ENCODE results near the gene PPP2R2D. TPM values are rescaled to one million over a fixed set of nuclear protein-coding genes. Genes with fewer than 3 reads are reported as not detected.

PPP2R2D gene
- total RNA-seq, 5 donors from 2014 or later (not counting 1 experiment from before 2014, with no cell fraction given) = 37.3 to 45.0 (median 43.0) TPM

GRCh38 chr10:131970946-131971345 is 70.1 kb downstream of the PPP2R2D start:
- H3K4me1 Mint-ChIP-seq = peaks cover 55 to 68% (median 59%) of the 10 kb centered on the region in 3 donors
- CTCF ChIA-PET = no interaction called here
- no peak overlapping the region for H3K4me3 ChIP-seq (ENCODE audit: control insufficient read depth in 1 of 2, extremely low read depth in 1 of 2, low read length in 1 of 2)
- H3K9me3 Mint-ChIP-seq = no peaks in the 10 kb centered on the region
- POLR2A ChIA-PET = no interaction called here
- DNase-seq = no peak
- H3K27ac Mint-ChIP-seq = peak overlapping the region; percentile 74 to 95
- H3K36me3 Mint-ChIP-seq = peaks cover 25% of the 10 kb centered on the region
- 98% methylated on average over 17 of the region's 18 CpGs for WGBS (ENCODE audit: insufficient coverage)
- H3K27ac ChIP-seq (ENCODE audit: low read length) = no peak overlapping the region
- H3K27me3 Mint-ChIP-seq = no peaks in the 10 kb centered on the region
- peaks cover 27 to 49% of the 10 kb centered on the region in 2 experiments for H3K4me1 ChIP-seq (ENCODE audit: control insufficient read depth in 1 of 2, extremely low read depth in 1 of 2, insufficient read depth in 2 of 2, low read length in 2 of 2)
- ATAC-seq (replicated peaks in 1 of 4) = no peak
- peak overlapping the region in 1 of 3 donors; percentile 44 for H3K4me3 Mint-ChIP-seq
- H3K36me3 ChIP-seq (ENCODE audit: control insufficient read depth in 2 of 2, extremely low read depth in 1 of 2, insufficient read depth in 1 of 2, low read length in 1 of 2) = peaks cover 7 to 48% of the 10 kb centered on the region in 2 donors
- no peaks in the 10 kb centered on the region for H3K9me3 ChIP-seq
- no peaks in the 10 kb centered on the region for H3K27me3 ChIP-seq (replicated peaks in 1 of 2; ENCODE audit: control insufficient read depth in 2 of 2, extremely low read depth in 1 of 2, insufficient read depth in 2 of 2, low read length in 1 of 2)

DNA sequence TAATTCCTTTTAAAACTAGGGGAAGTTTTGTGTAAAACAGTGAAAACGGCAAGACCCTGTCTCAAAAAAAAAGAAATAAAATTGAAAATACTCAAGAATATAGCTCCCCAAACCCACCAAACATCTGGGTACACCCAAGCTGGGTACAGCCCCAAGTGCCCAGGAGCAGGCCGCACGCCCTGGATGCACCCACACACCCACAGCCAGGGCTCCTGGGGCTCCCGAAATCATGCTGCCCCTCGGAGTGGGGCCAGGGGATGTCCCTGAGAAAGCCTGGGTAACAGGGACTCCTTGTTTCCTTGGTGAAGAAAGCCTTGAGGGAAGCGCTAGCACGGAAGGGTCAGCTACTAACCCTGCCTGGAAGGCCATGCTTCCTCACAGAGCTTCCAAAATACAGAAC is 70.8 kb downstream of the PPP2R2D start:
- Histone ChIP-seq H3K4me3 (ENCODE audit: control insufficient read depth in 1 of 2, extremely low read depth in 1 of 2, low read length in 1 of 2) (no peak overlapping the region), H3K9me3 (no peaks in the 10 kb centered on the region), H3K4me1 (ENCODE audit: control insufficient read depth in 1 of 2, extremely low read depth in 1 of 2, insufficient read depth in 2 of 2, low read length in 2 of 2) (peaks cover 30 to 55% of the 10 kb centered on the region in 2 experiments), H3K27me3 (replicated peaks in 1 of 2; ENCODE audit: control insufficient read depth in 2 of 2, extremely low read depth in 1 of 2, insufficient read depth in 2 of 2, low read length in 1 of 2) (no peaks in the 10 kb centered on the region), H3K27ac (ENCODE audit: low read length) (peak overlapping the region; percentile 78), H3K36me3 (ENCODE audit: control insufficient read depth in 2 of 2, extremely low read depth in 1 of 2, insufficient read depth in 1 of 2, low read length in 1 of 2) (peaks cover 7 to 43% of the 10 kb centered on the region in 2 donors)
- ChIA-PET POLR2A (no interaction called here), CTCF (interaction anchor here (0.6 to 1.2 kb wide), 4 partner anchors 42 to 73 kb away, joined by 3 read pairs; no protein-coding TSS in a partner anchor)
- Mint-ChIP-seq H3K27me3 (no peaks in the 10 kb centered on the region), H3K4me3 (peak overlapping the region; percentile 17 to 87 (median 84)), H3K4me1 (peaks cover 61 to 68% (median 62%) of the 10 kb centered on the region in 3 donors), H3K27ac (peak overlapping the region; percentile 95 to 99), H3K36me3 (peaks cover 22% of the 10 kb centered on the region), H3K9me3 (no peaks in the 10 kb centered on the region)
- ATAC-seq (replicated peaks in 1 of 4) (no peak), DNase-seq (no peak)
- 90% methylated on average over 6 of the region's 7 CpGs for WGBS (ENCODE audit: insufficient coverage)

DNA sequence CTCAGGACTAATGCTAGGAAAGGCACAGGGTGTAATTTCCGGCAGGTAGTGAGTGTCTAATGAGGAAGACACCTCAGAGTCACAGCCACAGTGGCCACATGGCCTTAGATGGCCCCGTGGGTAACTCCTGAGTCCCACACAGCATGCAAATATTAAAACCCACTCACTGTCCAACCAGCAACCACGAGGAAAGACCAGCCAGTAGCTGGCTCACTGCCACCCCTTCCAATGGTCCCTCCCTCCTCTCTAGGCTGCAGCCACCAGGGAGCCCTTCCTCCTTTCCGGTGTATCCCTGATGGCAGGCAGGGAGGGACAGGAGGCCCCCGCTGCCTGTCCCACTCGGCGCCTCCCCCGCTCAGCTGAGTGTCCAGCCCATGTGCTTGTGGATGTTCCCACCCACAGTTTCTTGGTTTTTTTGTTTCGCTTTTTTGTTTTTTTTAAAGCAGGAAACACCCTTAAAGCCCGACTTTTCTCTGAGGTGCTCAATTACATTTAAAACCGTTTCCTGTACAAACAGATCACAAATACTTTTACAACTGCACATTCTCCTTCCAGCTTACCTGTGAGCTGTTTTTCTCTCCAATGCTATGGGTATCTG is 71.8 kb downstream of the PPP2R2D start:
- CTCF ChIA-PET = interaction anchor here (0.6 to 1.2 kb wide), 4 partner anchors 50 to 87 kb away, joined by 3 to 5 read pairs (median 4); no protein-coding TSS in a partner anchor
- peaks cover 24% of the 10 kb centered on the region for H3K36me3 Mint-ChIP-seq
- H3K4me1 ChIP-seq (ENCODE audit: control insufficient read depth in 1 of 2, extremely low read depth in 1 of 2, insufficient read depth in 2 of 2, low read length in 2 of 2) = peaks cover 30 to 63% of the 10 kb centered on the region in 2 experiments

DNA sequence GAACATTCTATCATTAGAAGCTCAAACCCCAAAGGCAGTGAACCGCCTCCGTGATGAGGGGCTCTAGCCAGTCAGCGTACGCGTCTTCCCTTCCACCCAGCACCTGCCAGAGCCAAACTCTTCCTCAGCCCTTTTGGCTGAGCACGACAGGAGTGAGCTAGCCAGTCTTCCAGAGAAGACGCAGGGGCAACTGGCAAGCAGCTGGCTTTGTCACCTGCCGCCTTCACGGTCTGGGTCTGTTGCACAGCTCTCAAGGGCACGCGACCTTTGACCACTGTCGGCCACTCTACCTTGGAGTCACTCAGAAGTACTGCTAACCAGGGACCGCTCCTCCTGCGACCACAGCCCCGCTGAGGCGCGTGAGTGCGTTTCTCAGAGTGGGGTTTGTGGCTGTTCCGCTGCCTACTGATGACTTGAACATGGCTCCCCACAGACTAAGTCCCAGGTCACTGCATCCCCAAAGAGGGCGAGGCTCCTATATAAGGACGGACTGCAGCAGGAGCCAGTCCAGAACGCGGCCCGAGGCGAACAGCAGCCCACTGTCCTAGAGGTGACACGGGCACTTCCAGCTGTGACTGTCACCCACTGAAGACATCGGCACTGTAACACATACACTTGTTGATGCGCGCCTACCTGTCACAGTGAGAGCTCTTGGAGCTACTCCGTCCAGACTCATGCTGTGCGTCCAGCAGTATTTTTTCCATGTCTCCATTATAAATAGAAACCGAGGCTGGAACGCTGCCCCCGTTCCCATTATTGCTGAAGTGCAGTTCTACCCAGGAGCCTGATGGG is 72.5 kb downstream of the PPP2R2D start:
- peak overlapping the region; percentile 35 to 48 for H3K4me3 ChIP-seq (ENCODE audit: control insufficient read depth in 1 of 2, extremely low read depth in 1 of 2, low read length in 1 of 2)
- Mint-ChIP-seq H3K27me3 (no peaks in the 10 kb centered on the region), H3K36me3 (peaks cover 29% of the 10 kb centered on the region), H3K4me1 (peaks cover 78 to 86% (median 80%) of the 10 kb centered on the region in 3 donors), H3K27ac (peak overlapping the region; percentile 95 to 99), H3K9me3 (no peaks in the 10 kb centered on the region), H3K4me3 (peak overlapping the region; percentile 80 to 87 (median 84))
- ChIA-PET CTCF (interaction anchor here in 1 of 2 donors (1.2 kb wide), 1 partner anchor 88 kb away, joined by 5 read pairs; no protein-coding TSS in a partner anchor), POLR2A (no interaction called here)
- peaks cover 3 to 34% of the 10 kb centered on the region in 2 donors for H3K36me3 ChIP-seq (ENCODE audit: control insufficient read depth in 2 of 2, extremely low read depth in 1 of 2, insufficient read depth in 1 of 2, low read length in 1 of 2)
- peak; percentile 45 to 73 (median 52) for ATAC-seq (replicated peaks in 1 of 4)
- no peaks in the 10 kb centered on the region for H3K27me3 ChIP-seq (replicated peaks in 1 of 2; ENCODE audit: control insufficient read depth in 2 of 2, extremely low read depth in 1 of 2, insufficient read depth in 2 of 2, low read length in 1 of 2)
- H3K4me1 ChIP-seq (ENCODE audit: control insufficient read depth in 1 of 2, extremely low read depth in 1 of 2, insufficient read depth in 2 of 2, low read length in 2 of 2) = peaks cover 32 to 65% of the 10 kb centered on the region in 2 experiments
- no peaks in the 10 kb centered on the region for H3K9me3 ChIP-seq
- WGBS (ENCODE audit: insufficient coverage) = 66% methylated on average over 28 of the region's 34 CpGs
- DNase-seq = peak in 10 of 35 experiments; percentile 8 to 42 (median 16)
- H3K27ac ChIP-seq (ENCODE audit: low read length) = peak overlapping the region; percentile 78

More for the DNA sequence above, 71.8 kb downstream of the PPP2R2D start:
- H3K27ac Mint-ChIP-seq = peak overlapping the region; percentile 95 to 99
- POLR2A ChIA-PET = no interaction called here
- H3K4me1 Mint-ChIP-seq = peaks cover 71 to 78% (median 72%) of the 10 kb centered on the region in 3 donors
- peak overlapping the region; percentile 80 to 87 (median 84) for H3K4me3 Mint-ChIP-seq
- no peaks in the 10 kb centered on the region for H3K27me3 Mint-ChIP-seq
- H3K36me3 ChIP-seq (ENCODE audit: control insufficient read depth in 2 of 2, extremely low read depth in 1 of 2, insufficient read depth in 1 of 2, low read length in 1 of 2) = peaks cover 3 to 35% of the 10 kb centered on the region in 2 donors
- H3K9me3 Mint-ChIP-seq = no peaks in the 10 kb centered on the region
- H3K4me3 ChIP-seq (ENCODE audit: control insufficient read depth in 1 of 2, extremely low read depth in 1 of 2, low read length in 1 of 2) = peak overlapping the region; percentile 39 to 48
- peak overlapping the region; percentile 78 for H3K27ac ChIP-seq (ENCODE audit: low read length)
- 9% methylated on average over 7 of the region's 11 CpGs for WGBS (ENCODE audit: insufficient coverage)
- H3K27me3 ChIP-seq (replicated peaks in 1 of 2; ENCODE audit: control insufficient read depth in 2 of 2, extremely low read depth in 1 of 2, insufficient read depth in 2 of 2, low read length in 1 of 2) = no peaks in the 10 kb centered on the region
- ATAC-seq (replicated peaks in 1 of 4) (peak; percentile 66 to 76 (median 72)), DNase-seq (peak in 18 of 35 experiments; percentile 9 to 62 (median 22))
- no peaks in the 10 kb centered on the region for H3K9me3 ChIP-seq

GRCh38 chr10:131974034-131974817 is 73.4 kb downstream of the PPP2R2D start:
- 97% methylated on average over 5 of the region's 14 CpGs for WGBS (ENCODE audit: insufficient coverage)
- ATAC-seq (replicated peaks in 1 of 4) (no peak), DNase-seq (no peak)
- H3K4me1 ChIP-seq (ENCODE audit: control insufficient read depth in 1 of 2, extremely low read depth in 1 of 2, insufficient read depth in 2 of 2, low read length in 2 of 2) = peaks cover 35 to 73% of the 10 kb centered on the region in 2 experiments
- Mint-ChIP-seq H3K4me1 (peaks cover 86 to 95% (median 87%) of the 10 kb centered on the region in 3 donors), H3K27ac (peak overlapping the region; percentile 95 to 99), H3K9me3 (no peaks in the 10 kb centered on the region), H3K36me3 (peaks cover 23% of the 10 kb centered on the region), H3K4me3 (peak overlapping the region; percentile 48 to 87 (median 69)), H3K27me3 (no peaks in the 10 kb centered on the region)
- peak overlapping the region; percentile 78 for H3K27ac ChIP-seq (ENCODE audit: low read length)
- H3K4me3 ChIP-seq (ENCODE audit: control insufficient read depth in 1 of 2, extremely low read depth in 1 of 2, low read length in 1 of 2) = no peak overlapping the region
- no peaks in the 10 kb centered on the region for H3K9me3 ChIP-seq
- POLR2A ChIA-PET = no interaction called here
- H3K36me3 ChIP-seq (ENCODE audit: control insufficient read depth in 2 of 2, extremely low read depth in 1 of 2, insufficient read depth in 1 of 2, low read length in 1 of 2) = peaks cover 1 to 25% of the 10 kb centered on the region in 2 donors
- H3K27me3 ChIP-seq (replicated peaks in 1 of 2; ENCODE audit: control insufficient read depth in 2 of 2, extremely low read depth in 1 of 2, insufficient read depth in 2 of 2, low read length in 1 of 2) = no peaks in the 10 kb centered on the region
- CTCF ChIA-PET = no interaction called here

- WGBS (ENCODE audit: insufficient coverage) = 40% methylated on average over 1 of the region's 6 CpGs
- DNase-seq (peak in 2 of 35 experiments; percentile 7 to 28), ATAC-seq (replicated peaks in 1 of 4) (no peak)
- peak overlapping the region; percentile 87 to 95 for H3K27ac Mint-ChIP-seq
- H3K9me3 Mint-ChIP-seq = no peaks in the 10 kb centered on the region
- peaks cover 23% of the 10 kb centered on the region for H3K36me3 Mint-ChIP-seq
- H3K27ac ChIP-seq (ENCODE audit: low read length) = no peak overlapping the region
- peaks cover 0 to 18% of the 10 kb centered on the region in 2 donors for H3K36me3 ChIP-seq (ENCODE audit: control insufficient read depth in 2 of 2, extremely low read depth in 1 of 2, insufficient read depth in 1 of 2, low read length in 1 of 2)
- H3K4me3 ChIP-seq (ENCODE audit: control insufficient read depth in 1 of 2, extremely low read depth in 1 of 2, low read length in 1 of 2) = no peak overlapping the region
- H3K9me3 ChIP-seq = no peaks in the 10 kb centered on the region
- CTCF ChIA-PET = no interaction called here
- POLR2A ChIA-PET = no interaction called here
- H3K4me1 Mint-ChIP-seq = peaks cover 94 to 100% (median 95%) of the 10 kb centered on the region in 3 donors
- peaks cover 35 to 79% of the 10 kb centered on the region in 2 experiments for H3K4me1 ChIP-seq (ENCODE audit: control insufficient read depth in 1 of 2, extremely low read depth in 1 of 2, insufficient read depth in 2 of 2, low read length in 2 of 2)
- peak overlapping the region in 1 of 3 donors; percentile 87 for H3K4me3 Mint-ChIP-seq
- no peaks in the 10 kb centered on the region for H3K27me3 ChIP-seq (replicated peaks in 1 of 2; ENCODE audit: control insufficient read depth in 2 of 2, extremely low read depth in 1 of 2, insufficient read depth in 2 of 2, low read length in 1 of 2)
- H3K27me3 Mint-ChIP-seq = no peaks in the 10 kb centered on the region
These were observed 74.2 kb downstream of the PPP2R2D start for GRCh38 chr10:131975003-131975402.

All from T-cell (primary cell).